ENCODE data around the gene IFITM2.
A peak's percentile ranks its signal among the peaks of the same experiment; 100 is the strongest.
"Not testable (repeated sequence)": the region's sequence is repeated elsewhere in the genome, so short reads cannot be mapped to it uniquely, and the experiment has no call there.

The IFITM2 gene

DNA sequence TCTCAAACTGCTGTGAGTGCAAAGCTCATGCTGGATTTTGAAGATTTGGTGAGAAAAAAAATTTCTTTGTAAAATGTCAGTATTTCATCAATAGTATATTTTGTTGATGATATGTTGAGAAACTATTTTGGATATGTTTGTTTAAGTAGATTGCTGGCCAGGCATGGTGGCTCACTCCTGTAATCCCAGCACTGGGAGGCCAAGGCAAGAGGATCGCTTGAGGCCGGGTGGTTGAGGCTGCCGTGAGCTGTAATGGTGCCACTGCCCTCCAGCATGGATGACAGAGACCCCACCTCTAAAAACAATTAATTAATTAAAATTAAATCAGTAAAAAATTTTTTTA, 19.9 kb downstream of the IFITM2 start:
- no peak for DNase-seq

DNA sequence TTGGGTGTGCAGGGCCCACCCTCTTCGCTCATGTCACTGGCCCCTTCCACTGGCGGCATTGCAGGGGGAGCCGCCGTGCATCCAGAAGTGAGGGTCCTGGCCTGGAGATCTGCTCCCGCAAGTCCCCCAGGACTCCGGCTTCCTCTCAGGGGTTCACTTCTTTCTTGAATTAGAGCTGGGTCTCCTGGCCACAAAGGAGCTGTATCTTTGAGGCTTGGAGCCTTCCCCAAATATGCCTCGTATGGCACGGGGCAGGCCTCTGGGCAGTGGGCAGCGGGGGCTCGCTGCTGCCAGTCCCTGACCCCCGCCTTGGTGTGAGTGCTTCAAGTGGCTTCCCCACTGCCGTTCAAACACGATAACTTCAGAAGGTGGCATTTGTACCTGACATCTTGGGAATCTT, 20.4 kb downstream of the IFITM2 start:
- DNase-seq = peak; percentile 19

GRCh38 chr11:328516-329100, 21.0 kb downstream of the IFITM2 start:
- not testable (repeated sequence) for DNase-seq

DNA sequence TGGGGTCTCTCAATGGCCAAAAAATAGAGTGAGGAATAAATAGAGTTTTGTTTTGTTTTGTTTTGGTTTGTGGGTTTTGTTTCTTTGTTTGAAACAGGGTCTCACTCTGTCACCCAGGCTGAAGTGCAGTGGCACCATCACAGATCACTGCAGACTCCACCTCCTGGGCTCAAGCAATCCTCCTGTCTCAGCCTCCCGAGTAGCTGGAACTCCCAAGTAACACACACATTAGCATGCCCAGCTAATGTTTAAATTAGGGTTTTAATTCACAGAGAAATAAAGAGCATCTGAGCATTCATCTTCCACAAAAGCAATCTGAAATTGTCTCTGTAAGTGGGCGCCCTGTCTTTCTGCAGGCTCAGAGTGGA, 22.3 kb downstream of the IFITM2 start:
- no peak for DNase-seq

GRCh38 chr11:330307-330693, 22.7 kb downstream of the IFITM2 start:
- DNase-seq = no peak

DNA sequence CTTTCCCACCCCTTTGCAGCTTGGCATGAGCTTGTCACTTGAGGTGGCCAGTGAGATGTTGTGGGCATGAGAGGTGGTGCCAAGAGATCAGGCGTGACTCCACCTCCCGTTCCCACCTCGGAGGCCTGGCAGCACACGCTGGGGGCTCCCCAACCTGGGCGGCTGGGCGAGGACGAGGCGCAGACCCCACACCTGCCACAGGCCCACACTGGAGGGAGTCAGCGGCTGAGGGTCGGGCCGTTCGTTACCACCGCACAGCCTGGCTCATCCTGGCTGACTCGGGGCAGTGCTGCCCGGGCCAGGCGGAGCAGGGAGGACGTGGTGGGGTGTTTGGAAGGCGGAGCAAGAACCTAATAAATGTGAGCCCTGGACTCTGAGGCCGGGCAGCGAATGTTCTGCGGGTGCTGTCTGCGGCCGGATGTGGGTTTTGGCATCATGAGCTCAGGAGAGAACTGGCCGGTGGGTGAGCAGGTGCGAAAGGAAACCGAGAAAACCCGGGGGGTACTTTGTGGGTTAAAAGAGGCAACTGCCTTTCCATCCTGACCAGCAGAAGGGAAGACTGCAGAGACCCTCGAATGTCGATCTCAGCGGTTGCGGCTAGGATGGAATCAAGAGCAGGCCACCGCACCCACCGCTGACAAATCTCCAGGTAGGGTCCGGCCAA, 23.2 kb downstream of the IFITM2 start:
- no peak for DNase-seq

GRCh38 chr11:331358-332060, 23.9 kb downstream of the IFITM2 start:
- DNase-seq = peak; percentile 24

- no peak for DNase-seq
These were observed 25.2 kb downstream of the IFITM2 start for GRCh38 chr11:332651-333480.

GRCh38 chr11:333616-334263, 26.1 kb downstream of the IFITM2 start:
- DNase-seq = not testable (repeated sequence)

DNA sequence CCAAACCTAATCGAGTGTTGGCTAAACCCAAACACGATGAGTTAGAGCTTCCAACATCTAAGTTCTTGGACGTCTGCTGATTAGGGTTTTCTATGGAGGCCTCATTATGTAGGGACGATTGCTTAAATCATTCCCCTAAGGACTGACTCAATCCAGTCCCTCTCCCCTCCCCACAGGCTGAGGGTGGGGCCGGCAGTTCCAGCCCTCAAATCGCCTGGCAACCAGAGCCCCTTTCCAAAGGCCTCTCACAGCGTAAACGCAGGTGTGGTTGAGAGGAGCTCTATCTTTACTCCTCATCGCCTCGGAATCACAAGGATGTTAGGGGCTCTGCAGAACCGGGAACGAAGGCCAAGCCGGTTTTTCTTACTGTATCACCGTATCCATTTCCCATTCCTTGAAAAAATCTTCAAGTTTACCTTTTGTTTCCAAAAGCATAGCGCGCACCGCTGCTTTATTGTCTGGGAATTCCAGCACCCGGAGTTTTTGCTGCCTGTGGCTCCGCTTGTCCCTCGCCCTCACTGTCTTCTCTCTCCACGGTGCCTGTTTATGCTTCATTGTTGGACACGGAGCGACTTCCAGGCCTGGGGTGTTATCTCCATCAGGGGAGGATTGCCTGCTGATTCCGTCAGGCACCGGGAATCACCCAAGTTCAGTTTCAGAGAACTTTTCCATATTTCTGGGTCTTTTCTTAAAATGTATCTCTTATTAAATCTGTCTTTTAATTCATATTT, 26.8 kb downstream of the IFITM2 start:
- DNase-seq = peak; percentile 48

DNA sequence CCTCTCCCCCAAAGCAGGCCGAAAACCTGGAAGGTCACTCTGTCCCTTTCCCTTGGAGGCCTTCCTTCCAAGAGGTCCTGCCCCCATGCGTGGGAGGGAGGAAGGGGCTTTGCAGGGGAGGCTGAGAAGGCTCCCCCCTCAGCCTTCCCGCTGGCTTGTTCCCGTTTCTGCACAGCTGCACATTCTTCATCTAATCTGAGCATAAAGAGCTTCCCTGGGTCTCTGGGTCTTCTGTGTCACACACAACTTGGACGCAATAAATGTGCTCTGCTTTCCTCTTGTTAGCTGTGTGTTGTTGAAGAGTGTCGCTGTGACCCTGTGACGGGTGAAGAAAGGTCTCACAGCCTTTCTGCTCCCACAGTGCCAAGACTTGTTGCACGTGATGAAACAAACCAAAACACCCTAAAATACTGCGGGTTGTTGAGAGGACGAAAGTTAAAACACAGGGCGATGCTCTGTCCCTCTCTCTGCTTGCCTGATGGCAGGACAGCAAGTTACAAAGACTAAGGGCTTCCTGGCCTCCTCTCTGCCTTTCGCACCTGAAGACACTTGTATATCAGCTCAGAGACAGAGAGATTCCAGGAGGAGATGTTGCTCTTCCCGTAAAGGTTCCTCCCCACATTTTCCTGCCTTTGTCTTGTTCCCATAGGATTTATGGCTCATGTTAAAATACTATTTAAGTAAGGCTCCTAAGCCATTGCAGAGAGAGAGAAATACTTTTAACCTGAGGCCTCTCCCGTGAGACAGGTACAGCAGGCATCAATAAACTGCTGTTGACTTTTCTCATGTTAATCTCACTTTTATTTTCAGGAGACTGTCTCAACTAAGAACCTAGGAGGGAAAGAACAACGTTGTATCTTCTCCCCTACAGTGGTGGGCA, 28.4 kb downstream of the IFITM2 start:
- peak; percentile 66 for DNase-seq

DNA sequence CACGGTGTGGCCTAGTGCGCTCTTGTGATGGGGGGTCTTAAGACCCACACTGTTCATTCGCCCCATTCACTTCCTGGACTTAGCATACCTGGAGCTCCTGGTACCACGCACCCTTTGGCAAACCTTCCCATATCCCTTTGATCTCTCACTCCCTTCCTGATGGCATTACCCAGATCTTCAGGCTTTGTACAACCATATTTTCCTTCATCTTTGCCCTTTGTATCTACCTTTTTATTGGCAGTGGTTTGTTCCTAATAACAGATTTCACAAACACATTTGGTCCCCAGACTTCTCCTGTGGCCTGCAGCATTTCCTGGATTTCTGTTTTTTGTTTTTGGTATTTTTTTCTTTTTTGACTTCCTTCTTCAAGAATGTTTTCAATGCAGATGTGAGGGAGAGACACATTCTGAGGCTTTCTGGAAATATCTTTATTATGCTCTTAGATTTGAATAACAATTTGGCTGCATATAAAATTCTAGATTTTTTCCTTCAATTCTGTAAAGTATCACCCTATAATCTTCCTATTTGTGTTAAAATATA, 29.1 kb downstream of the IFITM2 start:
- no peak for DNase-seq

DNA sequence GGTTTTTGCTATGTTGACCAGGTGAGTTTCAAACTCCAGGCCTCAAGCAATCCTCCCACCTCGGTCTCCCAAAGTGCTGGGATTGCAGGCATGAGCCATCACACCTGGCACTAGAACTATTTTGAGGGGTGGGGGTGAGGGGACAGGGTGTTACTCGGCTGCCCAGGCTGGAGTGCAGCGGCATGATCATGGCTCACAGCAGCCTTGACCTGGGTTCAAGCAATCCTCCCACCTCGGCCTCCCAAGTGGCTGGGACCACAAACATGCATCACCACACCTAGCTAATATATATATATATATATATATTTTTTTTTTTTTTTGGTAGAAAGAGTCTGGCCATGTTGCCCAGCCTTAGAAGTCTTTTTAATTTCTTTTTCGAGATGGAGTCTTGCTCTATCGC, 30.1 kb downstream of the IFITM2 start:
- DNase-seq = no peak

DNA sequence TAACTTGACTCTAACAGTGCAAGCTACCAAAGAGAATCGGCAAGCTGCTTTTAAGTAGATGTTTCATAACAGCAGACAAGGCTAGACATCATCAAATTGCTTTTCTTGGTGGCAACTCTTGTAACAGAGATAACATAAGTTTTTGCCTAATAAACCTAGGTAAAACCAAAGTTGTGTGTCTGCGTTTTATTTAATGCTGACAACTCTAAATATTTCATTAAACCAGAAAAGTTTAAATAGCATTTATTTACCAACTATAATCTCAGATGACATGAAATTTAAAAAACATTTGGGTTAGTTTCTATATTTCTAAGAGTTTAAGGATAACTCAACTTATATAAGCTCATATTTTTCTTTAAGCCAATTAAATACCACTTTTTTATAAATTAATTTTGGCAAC, 32.3 kb downstream of the IFITM2 start:
- no peak for DNase-seq

GRCh38 chr11:340539-341512, 33.2 kb downstream of the IFITM2 start:
- DNase-seq = no peak

DNA sequence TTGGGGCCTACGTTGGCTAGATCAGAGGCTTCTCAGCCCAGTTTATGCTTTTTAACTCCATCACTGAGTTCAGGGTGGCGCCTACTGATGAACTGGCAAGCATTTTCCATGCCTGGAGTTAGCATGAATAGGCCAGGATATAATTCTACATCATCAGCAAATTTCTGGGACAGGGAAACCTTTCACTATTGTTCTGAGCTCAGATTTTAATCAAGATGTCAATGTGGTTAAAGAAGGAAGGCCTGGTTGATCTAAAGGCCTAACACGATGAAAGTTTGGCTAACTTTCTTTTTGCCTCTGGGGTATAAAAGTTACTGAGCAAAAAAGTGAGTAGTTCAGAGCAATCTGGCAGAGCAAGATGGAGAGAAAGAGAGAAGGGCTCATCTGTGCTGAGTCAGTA, 34.7 kb downstream of the IFITM2 start:
- no peak for DNase-seq

DNA sequence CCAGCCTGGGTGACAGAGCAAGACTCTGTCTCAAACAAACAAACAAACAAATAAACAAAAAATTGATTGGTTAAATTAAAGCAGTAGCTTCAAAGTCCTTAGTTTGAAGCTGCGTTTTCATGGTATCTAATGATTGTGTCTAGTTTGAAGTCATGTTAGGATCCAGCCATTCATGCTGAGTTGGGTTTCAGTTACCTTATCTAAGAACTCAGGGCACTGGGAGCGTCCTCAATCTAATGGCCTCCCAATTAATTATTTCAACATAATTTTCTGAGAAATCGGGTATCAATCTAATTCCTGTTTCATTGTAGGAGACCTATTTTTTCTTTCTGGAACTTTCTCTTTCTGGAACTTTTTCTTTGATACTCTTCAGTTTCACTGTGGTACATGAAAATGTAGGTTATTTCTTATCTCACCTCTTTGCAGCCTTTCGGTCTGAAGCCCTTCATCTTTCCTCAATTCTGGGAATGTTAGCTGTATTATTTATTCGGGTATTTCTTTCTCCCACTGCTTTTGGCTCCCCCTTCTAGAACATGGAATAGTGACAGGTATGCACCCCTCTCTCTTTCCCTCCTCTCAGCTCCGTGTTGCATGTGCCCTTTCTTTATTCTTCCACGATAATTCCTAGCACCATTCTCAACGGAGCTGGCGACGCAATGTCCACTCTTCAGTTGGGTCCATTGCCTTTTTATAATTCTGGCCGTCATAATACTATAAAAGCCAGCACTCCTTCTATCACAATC, 37.4 kb downstream of the IFITM2 start:
- DNase-seq = no peak

- DNase-seq = no peak
These were observed 38.9 kb downstream of the IFITM2 start for GRCh38 chr11:346529-346928.
